HCEC 1CT (cell line): Measurements from ENCODE around the gene CEP295NL.

Experiments used
- DNase-seq: peaks from one replicate; pipeline ENCODE4 v3.0.0-alpha.2; 2017

The CEP295NL gene

DNA sequence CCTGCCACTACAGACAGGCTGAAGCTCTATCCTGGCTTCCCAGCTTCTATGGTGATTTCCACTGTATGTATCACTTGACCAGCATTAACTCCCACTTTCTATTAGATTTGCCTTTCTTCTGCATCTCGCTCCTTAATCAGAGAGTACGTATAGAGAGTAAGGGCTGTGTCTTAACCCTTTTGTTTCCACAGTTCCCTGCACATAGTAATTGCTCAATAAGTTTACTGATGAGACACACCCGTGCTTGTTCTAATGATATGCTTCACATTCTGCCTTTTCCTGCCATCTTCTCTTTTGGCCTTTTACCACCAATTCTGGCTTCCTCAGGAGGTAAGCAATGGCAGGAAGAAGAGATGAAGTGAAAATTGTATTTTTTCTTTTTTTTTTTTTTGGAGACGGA lies 41.8 kb downstream of the CEP295NL start:
- DNase-seq = no peak

DNA sequence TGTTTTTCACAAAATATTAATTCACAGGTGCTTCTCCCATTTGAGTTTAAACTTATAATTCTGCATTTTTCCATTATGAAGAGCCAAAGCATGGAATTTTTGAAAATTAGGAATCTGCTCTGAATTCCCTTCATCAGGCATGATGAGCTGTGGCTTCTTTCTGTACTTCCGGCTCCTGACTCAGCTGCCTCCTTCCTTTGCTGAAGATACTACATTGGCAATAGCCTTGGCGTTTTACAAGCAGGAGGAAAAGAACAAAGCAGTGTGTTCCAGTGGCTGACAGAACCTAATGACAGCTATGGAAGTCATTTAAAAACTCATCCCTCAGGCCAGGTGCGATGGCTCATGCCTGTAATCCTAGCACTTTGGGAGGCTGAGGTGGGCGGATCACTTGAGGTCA lies 44.0 kb downstream of the CEP295NL start:
- no peak for DNase-seq

DNA sequence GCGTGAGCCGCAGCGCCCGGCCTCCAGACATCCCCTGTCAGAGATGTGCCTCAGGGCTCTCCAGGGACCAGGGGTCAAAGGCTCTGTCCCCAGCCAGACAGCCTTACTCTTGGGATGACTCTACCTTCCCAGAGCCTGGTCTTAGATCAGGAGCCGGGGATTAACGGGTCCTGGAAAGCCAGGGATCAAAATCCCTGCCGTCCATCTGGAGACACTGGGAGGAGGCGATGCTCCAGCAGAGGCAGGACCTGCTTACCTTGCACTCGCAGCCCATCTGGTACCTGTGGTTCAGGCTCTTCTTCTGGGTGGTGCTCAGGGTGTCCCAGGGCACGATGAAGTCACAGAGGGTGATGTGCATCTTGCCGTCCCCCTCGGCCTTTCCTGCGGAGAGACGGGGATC lies 45.7 kb downstream of the CEP295NL start:
- no peak for DNase-seq

DNA sequence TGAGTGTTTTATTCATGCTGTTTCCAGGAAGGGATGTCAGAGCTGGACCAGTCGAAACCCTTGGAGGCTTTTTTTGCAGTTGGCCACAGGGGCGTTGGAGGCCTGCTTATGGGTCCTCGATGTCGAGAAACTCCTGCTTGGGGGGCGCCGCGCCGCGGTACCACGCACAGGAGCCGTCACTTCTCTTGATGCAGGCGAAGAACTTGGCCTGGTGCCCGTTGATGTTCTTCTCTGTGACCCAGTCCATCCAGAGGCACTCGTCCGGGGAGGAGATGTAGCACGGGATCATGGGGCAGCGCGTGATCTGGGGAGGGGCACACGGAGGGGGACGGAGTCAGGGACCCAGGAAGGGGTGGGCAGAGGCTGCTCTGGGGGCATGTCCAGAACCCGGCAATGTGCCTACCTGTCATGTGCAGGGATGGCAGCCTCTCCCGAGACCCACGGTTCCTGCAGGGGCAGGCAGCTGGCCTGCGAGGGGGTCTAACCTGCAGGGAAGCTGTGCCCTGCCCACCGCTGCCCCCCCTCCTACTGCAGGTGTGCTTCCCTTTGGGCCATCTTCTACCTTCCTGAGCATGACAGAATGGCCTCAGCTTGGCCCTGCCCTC lies 47.3 kb downstream of the CEP295NL start:
- DNase-seq = no peak

DNA sequence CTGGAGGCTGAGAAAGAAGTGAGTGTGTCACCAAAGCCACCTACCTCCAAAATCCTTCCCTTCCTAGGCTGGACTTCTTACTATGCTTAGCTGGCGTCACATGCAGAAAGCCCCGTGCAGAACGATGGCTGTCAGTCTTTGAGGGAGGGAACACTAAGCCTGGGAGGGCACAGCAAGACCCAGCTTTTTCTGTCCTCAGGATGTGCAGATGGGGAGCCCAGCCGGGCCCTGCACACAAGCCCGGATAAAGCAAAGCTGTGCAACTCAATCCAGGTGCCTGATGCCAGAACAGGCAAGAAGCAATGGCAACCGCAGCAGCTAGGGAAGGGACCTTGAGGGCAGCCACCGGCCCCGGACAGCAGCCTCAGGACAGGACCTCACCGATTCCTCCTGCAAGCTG lies 48.5 kb downstream of the CEP295NL start:
- DNase-seq = no peak

DNA sequence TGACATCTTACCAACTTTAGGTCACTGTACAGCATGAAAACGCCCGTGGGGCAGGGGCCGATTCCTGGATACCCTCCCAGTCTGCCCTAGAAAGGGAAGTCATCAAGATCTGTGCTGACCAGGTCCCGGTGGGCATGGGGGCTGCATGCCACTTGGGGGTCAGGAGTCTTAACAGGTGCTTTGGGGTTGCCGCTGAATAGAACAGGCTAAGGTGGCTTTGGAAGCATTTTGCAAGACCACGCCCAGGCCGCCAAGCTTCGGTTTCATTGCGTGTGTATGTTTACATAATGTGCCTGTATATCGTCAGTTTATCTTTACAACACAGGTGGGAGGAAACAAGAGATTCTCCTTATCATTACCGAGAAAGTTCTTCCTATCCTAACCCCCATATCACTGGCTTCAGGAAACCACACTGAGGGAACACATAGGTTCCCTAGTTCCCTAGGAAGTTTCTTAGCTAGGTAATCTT lies 49.0 kb downstream of the CEP295NL start:
- no peak for DNase-seq

DNA sequence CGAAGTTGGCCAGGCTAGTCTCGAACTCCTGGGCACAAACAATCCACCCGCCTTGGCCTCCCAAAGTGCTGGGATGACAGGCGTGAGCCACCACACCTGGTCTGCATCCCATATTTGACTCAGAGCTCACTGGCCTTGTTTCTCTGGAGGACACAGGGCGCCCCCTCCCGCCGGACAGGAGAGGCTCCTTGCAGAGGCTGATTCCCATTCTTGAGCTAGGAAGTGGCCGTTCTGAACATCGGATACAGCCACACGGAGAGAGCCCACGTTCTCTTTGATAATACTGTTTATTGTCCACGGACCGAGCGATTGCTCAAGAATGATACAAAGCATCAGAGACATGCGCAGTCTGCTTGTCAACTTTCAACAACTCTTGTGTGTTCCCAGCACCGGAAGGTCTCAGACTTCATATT lies 50.3 kb downstream of the CEP295NL start:
- DNase-seq = no peak

DNA sequence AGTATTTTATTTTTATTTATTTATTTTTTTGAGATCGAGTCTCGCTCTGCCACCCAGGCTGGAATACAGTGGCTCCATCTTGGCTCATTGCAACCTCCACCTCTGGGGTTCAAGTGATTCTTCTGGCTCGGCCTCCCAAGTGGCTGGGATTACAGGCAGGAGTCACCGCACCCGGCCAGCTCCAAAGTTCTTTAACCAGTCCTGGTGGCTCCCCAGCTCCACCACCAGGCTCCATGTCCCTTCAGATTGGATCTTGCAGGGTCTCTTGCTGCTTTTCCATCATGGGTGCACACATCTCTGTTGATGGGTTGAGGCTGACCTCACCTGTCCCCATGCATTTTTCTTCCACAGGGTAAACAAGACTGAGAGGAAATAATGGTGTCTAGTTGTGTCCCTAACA lies 54.0 kb downstream of the CEP295NL start:
- no peak for DNase-seq

DNA sequence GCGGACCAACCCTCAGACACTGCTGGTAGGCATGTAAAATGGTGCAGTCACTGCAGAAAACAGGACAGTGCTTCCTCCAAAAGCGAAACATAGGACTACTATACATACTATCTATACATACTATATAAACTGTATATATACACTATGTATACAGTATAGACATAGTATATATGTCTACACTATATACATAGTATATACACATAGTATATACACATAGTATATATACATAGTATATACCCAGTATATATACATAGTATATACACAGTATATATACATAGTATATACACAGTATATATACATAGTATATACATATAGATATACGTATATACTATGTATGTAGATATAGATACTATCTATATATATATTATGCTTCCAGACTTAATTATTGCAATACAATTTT lies 55.9 kb downstream of the CEP295NL start:
- DNase-seq = no peak

DNA sequence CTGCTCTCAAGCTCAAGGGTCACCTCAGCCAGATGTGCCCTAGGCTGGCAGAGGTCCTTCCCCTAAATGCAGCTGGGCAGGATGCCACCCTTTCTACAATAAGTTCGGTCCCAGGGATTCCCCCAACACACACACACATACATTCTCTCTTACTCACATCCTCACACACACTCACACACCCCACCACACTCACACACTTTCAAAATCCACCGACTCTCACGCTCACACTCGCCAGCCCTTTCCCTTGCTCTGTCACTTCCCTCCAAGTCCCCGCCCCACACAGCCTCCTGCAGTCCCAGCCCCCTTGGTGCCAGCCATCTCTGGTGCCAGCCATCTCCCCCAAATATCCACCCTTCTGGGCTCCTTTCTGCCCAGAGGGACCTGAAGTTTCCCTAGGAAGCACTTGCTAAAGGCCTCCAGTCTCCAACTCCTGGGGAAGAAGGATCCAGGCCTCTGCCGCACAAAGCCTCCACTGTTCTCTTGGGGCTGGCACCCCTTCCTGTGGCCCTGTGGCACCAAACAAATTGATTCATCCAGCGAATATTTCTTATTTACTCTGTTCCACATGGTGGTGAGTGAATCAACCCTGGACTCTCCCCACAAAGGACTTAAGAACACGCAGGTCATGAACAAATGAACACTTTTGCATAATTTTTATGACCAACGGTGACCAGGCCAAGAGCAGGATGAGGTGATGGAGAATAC lies 58.5 kb downstream of the CEP295NL start:
- peak; percentile 67 for DNase-seq

DNA sequence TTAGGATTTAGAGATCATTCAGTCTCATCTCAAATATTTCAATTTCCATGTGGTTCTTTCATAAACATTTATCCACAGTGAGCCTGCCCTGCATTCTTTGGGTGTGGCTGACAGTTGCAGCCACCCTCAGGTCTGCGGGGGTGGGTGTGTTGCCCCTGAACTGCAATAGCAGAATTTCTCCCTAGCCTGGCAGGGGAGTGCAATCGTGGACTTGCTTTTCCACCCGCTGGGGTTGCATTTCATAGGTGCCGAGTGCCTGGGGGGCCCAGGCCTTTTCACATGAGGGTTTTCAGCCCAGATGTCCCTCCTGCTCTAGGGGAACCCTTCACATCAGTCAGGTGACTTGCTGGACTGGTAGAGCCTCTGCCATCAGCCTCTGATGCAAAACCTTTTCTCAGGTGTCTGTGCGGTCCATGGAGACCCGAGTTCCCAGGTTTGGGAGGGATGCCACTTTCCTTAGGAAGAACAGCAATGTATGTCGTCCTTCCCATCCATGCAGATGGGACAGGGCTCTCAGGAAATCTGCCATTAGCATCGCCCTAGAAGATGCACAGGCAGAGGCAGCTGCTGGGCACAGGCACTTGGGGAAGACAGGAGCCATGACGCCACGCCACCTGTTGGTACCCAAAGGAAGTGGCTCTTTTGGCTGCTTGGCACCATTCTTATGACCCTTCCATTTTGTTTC lies 60.0 kb downstream of the CEP295NL start:
- peak; percentile 46 for DNase-seq

DNA sequence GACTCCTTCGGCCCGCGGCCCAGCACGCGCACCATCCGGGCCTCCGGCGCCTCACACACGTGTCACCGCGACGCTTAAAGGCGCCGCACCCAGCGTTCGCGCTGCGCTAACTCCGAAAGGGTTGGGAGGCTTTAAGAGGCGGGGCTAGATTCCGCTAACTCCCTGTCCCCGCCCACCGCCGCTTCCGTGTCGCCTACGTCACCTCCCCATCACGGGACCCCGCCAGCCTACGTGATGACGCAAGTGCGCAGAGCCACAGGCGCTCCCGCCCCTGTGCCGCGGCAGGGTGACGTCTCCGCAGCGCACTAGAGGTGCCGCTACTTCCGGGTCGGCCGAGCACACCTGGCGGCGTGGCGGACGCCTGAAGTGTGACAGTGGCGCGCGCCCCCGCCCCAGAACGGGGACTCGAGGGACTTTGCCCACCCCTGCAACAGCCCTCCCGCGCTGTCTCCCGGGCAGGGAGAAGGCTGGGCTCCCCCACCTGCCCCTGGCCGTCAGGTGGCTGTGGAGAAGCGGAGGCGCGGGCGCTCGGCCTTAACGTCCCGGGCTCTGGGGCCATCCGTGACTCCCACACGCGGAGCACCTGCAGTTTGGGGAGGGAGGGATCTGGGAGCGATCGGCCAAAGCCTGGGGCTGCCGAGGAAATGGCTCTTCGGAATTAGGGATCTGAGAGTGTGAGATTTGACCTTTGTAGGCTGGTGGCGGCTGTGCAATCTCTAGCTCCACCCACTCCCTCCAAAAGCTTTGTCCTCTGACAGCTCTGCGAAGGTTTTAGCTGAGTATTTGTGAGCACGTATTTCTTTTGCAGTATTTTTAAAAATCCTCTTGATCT lies 62.0 kb downstream of the CEP295NL start, which contains the start of gene USP36:
USP36 (minus strand) TSS at position 35 of the 832 bp plus-strand sequence. CDS start 4,451 bp downstream, outside the sequence.
- DNase-seq = peak; percentile 99
